ENCODE results near the gene ARMH3. TPM values are rescaled to one million over a fixed set of nuclear protein-coding genes. Genes with fewer than 3 reads are reported as not detected.

ARMH3 gene
- total RNA-seq, 1 experiment from 2014 or later = 9.7 TPM

DNA sequence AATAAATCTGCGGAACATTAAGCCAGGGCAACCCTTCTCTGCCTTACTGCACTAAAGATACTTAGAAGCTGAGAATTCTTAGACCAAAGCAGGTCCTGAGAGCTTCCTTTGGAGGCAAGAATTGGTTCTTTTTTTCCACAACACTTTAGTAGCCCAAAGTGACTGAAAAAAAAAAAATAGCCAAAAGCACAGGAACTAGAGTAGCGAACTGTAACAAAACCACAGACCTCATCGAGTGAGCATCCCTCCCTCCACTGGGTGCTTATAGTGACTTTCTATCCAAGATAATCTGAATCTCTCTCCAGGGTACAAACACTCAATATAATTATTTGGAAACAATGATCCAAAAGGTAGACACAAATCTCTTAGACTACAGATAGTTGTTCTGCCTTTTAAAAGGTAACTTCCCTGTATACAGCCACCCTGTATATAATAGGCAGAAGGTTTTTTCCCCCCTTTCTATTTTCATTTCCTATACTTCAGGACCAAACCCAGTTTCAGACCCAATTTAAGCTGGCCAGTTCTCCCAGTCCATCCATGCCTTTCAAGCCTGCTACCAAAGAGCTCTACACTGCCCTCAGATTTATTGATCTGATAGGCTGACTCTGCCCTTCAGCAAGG is 180.8 kb downstream of the ARMH3 start:
- no peaks in the 10 kb centered on the region for H3K27me3 ChIP-seq (ENCODE audit: low read length)
- H3K4me3 ChIP-seq (ENCODE audit: low read length) = no peak overlapping the region
- H2AFZ ChIP-seq (ENCODE audit: low read length) = no peak overlapping the region
- no peak for DNase-seq
- ChIA-PET POLR2A (ENCODE audit: unreplicated experiment) (interaction anchor here (0.7 kb wide), 1 partner anchor 18 kb away, joined by 6 read pairs; no protein-coding TSS in a partner anchor), CTCF (interaction anchor here (1.0 kb wide), 1 partner anchor 15 kb away, joined by 3 read pairs; no protein-coding TSS in a partner anchor)
- no peaks in the 10 kb centered on the region for H3K9me2 ChIP-seq (replicated peaks; ENCODE audit: low read length)
- H3F3A ChIP-seq (ENCODE audit: low read length, unreplicated experiment) = no peaks in the 10 kb centered on the region
- H3K79me2 ChIP-seq (ENCODE audit: low read length) = no peaks in the 10 kb centered on the region
- no peaks in the 10 kb centered on the region for H3K9me3 ChIP-seq (ENCODE audit: low read length)
- H3K27ac ChIP-seq (ENCODE audit: low read length) = no peak overlapping the region
- intact Hi-C loops (cut with micrococcal nuclease) = no loop called here
- H3K36me3 ChIP-seq (ENCODE audit: low read depth, low read length) = no peaks in the 10 kb centered on the region
- no peak overlapping the region for H3K4me2 ChIP-seq (ENCODE audit: low read length)
- no peak overlapping the region for H3K9ac ChIP-seq (ENCODE audit: low read length)
- BruUV-seq (replicated peaks) = no TSS peak
- H3K4me1 ChIP-seq (ENCODE audit: insufficient read depth, low read length) = peaks cover 15% of the 10 kb centered on the region
- H4K20me1 ChIP-seq (ENCODE audit: low read length) = no peaks in the 10 kb centered on the region
- ATAC-seq = no peak
- TF ChIP-seq EZH2 (IDR thresholded peaks at IDR 0.05; ENCODE audit: low read length, unreplicated experiment) (no peak), EZH2phosphoT487 (IDR thresholded peaks at IDR 0.05; ENCODE audit: borderline replicate concordance, low read length) (no peak)
- TF ChIP-seq, protein P1, sequence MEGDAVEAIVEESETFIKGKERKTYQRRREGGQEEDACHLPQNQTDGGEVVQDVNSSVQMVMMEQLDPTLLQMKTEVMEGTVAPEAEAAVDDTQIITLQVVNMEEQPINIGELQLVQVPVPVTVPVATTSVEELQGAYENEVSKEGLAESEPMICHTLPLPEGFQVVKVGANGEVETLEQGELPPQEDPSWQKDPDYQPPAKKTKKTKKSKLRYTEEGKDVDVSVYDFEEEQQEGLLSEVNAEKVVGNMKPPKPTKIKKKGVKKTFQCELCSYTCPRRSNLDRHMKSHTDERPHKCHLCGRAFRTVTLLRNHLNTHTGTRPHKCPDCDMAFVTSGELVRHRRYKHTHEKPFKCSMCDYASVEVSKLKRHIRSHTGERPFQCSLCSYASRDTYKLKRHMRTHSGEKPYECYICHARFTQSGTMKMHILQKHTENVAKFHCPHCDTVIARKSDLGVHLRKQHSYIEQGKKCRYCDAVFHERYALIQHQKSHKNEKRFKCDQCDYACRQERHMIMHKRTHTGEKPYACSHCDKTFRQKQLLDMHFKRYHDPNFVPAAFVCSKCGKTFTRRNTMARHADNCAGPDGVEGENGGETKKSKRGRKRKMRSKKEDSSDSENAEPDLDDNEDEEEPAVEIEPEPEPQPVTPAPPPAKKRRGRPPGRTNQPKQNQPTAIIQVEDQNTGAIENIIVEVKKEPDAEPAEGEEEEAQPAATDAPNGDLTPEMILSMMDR (conservative IDR thresholded peaks at IDR 0.05; ENCODE audit: low read depth, low read length) = no peak

DNA sequence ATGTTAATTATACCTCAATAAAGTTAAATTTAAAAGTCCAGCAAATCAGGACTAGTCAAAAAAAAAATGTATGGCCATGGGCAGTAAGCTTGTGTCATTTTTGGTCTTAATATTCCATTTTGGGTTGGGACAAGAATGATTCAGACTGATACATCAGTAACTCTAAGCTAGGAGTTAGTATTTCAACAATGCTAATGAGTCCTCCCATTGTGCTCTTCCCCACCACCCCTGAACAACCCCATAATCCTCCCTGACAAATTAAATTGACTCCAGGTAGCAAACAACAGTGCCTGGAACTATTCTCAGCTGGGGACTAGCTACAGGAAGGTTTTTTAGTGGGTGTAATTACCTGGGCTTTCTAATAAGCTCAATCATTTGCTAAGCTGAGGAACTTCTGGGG is 181.7 kb downstream of the ARMH3 start:
- Histone ChIP-seq H3K79me2 (ENCODE audit: low read length) (no peaks in the 10 kb centered on the region), H3K27me3 (ENCODE audit: low read length) (no peaks in the 10 kb centered on the region), H3K9me3 (ENCODE audit: low read length) (no peaks in the 10 kb centered on the region), H3F3A (ENCODE audit: low read length, unreplicated experiment) (no peaks in the 10 kb centered on the region), H3K4me1 (ENCODE audit: insufficient read depth, low read length) (peaks cover 11% of the 10 kb centered on the region), H3K36me3 (ENCODE audit: low read depth, low read length) (no peaks in the 10 kb centered on the region), H3K27ac (ENCODE audit: low read length) (no peak overlapping the region), H3K4me2 (ENCODE audit: low read length) (no peak overlapping the region), H4K20me1 (ENCODE audit: low read length) (no peaks in the 10 kb centered on the region), H2AFZ (ENCODE audit: low read length) (no peak overlapping the region), H3K9ac (ENCODE audit: low read length) (no peak overlapping the region), H3K4me3 (ENCODE audit: low read length) (no peak overlapping the region), H3K9me2 (replicated peaks; ENCODE audit: low read length) (no peaks in the 10 kb centered on the region)
- DNase-seq (no peak), ATAC-seq (no peak)
- intact Hi-C loops (cut with micrococcal nuclease) = no loop called here
- BruUV-seq (replicated peaks) = no TSS peak
- TF ChIP-seq EZH2phosphoT487 (IDR thresholded peaks at IDR 0.05; ENCODE audit: borderline replicate concordance, low read length) (no peak), EZH2 (IDR thresholded peaks at IDR 0.05; ENCODE audit: low read length, unreplicated experiment) (no peak)
- TF ChIP-seq, protein P1 (conservative IDR thresholded peaks at IDR 0.05; ENCODE audit: low read depth, low read length) = no peak
- ChIA-PET CTCF (interaction anchor here (1.0 kb wide), 1 partner anchor 16 kb away, joined by 3 read pairs; no protein-coding TSS in a partner anchor), POLR2A (ENCODE audit: unreplicated experiment) (interaction anchor here (0.7 kb wide), 1 partner anchor 19 kb away, joined by 6 read pairs; no protein-coding TSS in a partner anchor)

GRCh38 chr10:101867931-101868330 is 188.0 kb downstream of the ARMH3 start:
- ChIA-PET CTCF (no interaction called here), POLR2A (ENCODE audit: unreplicated experiment) (no interaction called here)
- Histone ChIP-seq H4K20me1 (ENCODE audit: low read length) (no peaks in the 10 kb centered on the region), H3K4me3 (ENCODE audit: low read length) (no peak overlapping the region), H3K4me2 (ENCODE audit: low read length) (no peak overlapping the region), H3K27me3 (ENCODE audit: low read length) (no peaks in the 10 kb centered on the region), H3K9ac (ENCODE audit: low read length) (no peak overlapping the region), H3K4me1 (ENCODE audit: insufficient read depth, low read length) (no peaks in the 10 kb centered on the region), H3K9me2 (replicated peaks; ENCODE audit: low read length) (no peaks in the 10 kb centered on the region), H3K27ac (ENCODE audit: low read length) (no peak overlapping the region), H2AFZ (ENCODE audit: low read length) (no peak overlapping the region), H3F3A (ENCODE audit: low read length, unreplicated experiment) (no peaks in the 10 kb centered on the region), H3K36me3 (ENCODE audit: low read depth, low read length) (no peaks in the 10 kb centered on the region), H3K9me3 (ENCODE audit: low read length) (no peaks in the 10 kb centered on the region), H3K79me2 (ENCODE audit: low read length) (no peaks in the 10 kb centered on the region)
- intact Hi-C loops (cut with micrococcal nuclease) = no loop called here
- no TSS peak for BruUV-seq (replicated peaks)
- DNase-seq = no peak
- no peak for ATAC-seq
- TF ChIP-seq EZH2phosphoT487 (IDR thresholded peaks at IDR 0.05; ENCODE audit: borderline replicate concordance, low read length) = no peak
- TF ChIP-seq EZH2 (IDR thresholded peaks at IDR 0.05; ENCODE audit: low read length, unreplicated experiment) = no peak
- TF ChIP-seq, protein P1 (conservative IDR thresholded peaks at IDR 0.05; ENCODE audit: low read depth, low read length) = no peak

Measured in PC-3 (cell line).